DND-41 (cell line): ENCODE results near the gene EIF2B4.

Experiments
- ATAC-seq: fragments of 200-7000 bp; cut with Tn5 transposase; 3 replicates; pipeline ENCODE4 v1.9.1; 2021; ENCODE audit warnings: low read depth; ENCODE audit not compliant: insufficient read depth
- DNase-seq: peaks from one replicate; pipeline ENCODE4 v3.0.0-alpha.2; 2020
- H2AFZ ChIP-seq: 2 replicates; pipeline ENCODE4 v1.6.0; 2012; ENCODE audit warnings: low read depth, low read length
- H3K27ac ChIP-seq: 2 replicates; pipeline ENCODE4 v1.5.1; 2012; ENCODE audit warnings: low read length, inconsistent platforms
- H3K27me3 ChIP-seq: fragments of 200-600 bp; sonication (generic); 2 replicates; pipeline ENCODE4 v1.6.0; 2012; ENCODE audit warnings: low read length, mild to moderate bottlenecking, inconsistent platforms; ENCODE audit not compliant: insufficient read depth, poor library complexity
- H3K36me3 ChIP-seq: 2 replicates; pipeline ENCODE4 v1.5.1; 2012; ENCODE audit warnings: low read length, inconsistent platforms; ENCODE audit not compliant: insufficient read depth
- H3K4me1 ChIP-seq: 2 replicates; pipeline ENCODE4 v1.5.1; 2012; ENCODE audit warnings: mild to moderate bottlenecking, low read length; ENCODE audit not compliant: insufficient read depth
- H3K4me2 ChIP-seq: 2 replicates; pipeline ENCODE4 v1.6.0; 2012; ENCODE audit warnings: mild to moderate bottlenecking, moderate library complexity, low read length, inconsistent platforms; ENCODE audit not compliant: insufficient read depth
- H3K4me3 ChIP-seq, 2 experiments: fragments of 200-600 bp in 1 of 2; shearing (Covaris generic) in 1 of 2; 2 replicates each; pipeline ENCODE4 v1.5.1; 2012 to 2016; ENCODE audit warnings: inconsistent platforms in 2 of 2, low read length in 2 of 2, mild to moderate bottlenecking in 2 of 2, low read depth in 1 of 2, moderate library complexity in 1 of 2
- H3K79me2 ChIP-seq: 2 replicates; pipeline ENCODE4 v1.6.0; 2012; ENCODE audit warnings: low read length, inconsistent platforms; ENCODE audit not compliant: insufficient read depth
- H3K9ac ChIP-seq: 2 replicates; pipeline ENCODE4 v1.6.0; 2012; ENCODE audit warnings: low read depth, mild to moderate bottlenecking, inconsistent platforms, low read length, moderate library complexity
- H3K9me3 ChIP-seq: 2 replicates; pipeline ENCODE4 v1.5.1; 2012; ENCODE audit warnings: low read length, moderate library complexity, mild to moderate bottlenecking, inconsistent platforms; ENCODE audit not compliant: insufficient read depth, severe bottlenecking
- H4K20me1 ChIP-seq: 2 replicates; pipeline ENCODE4 v1.6.0; 2012; ENCODE audit warnings: low read length; ENCODE audit not compliant: insufficient read depth
- EZH2 ChIP-seq: IDR thresholded peaks from 3 replicates; pipeline ENCODE4 v1.6.1; 2012; ENCODE audit warnings: borderline replicate concordance, low read depth, mild to moderate bottlenecking, moderate library complexity, low read length, inconsistent platforms; ENCODE audit not compliant: severe bottlenecking
- TF ChIP-seq, protein P1 (sequence below): IDR thresholded peaks from 2 replicates; pipeline ENCODE4 v1.5.1; 2012; ENCODE audit warnings: borderline replicate concordance, low read length, moderate library complexity, mild to moderate bottlenecking; ENCODE audit not compliant: poor library complexity, severe bottlenecking; ENCODE audit errors: extremely low read depth

The EIF2B4 gene

DNA sequence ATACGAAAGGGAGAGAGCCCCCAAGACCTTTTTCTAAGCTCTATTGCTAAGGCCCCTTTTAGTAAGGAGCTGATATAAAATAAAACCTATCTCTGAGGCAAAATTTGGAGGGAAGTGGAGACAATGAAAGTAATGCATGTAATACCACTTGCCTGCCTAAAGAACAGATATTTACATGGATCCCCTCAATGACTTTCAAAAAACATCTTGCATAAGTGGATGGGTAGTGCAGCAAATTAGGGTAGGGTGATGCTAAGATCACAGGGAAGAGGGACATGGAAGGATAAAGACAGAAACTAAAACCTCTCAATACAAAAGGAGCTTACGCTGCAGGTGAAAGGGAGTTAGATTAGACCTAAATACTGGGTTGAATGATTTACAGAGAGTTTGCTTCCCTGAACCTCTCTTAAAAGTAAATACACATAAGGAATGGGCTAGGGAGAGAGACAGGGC, 9.3 kb upstream of the EIF2B4 start:
- H3K27me3 ChIP-seq = no peaks in the 10 kb centered on the region
- TF ChIP-seq EZH2 = no peak
- TF ChIP-seq, protein P1, sequence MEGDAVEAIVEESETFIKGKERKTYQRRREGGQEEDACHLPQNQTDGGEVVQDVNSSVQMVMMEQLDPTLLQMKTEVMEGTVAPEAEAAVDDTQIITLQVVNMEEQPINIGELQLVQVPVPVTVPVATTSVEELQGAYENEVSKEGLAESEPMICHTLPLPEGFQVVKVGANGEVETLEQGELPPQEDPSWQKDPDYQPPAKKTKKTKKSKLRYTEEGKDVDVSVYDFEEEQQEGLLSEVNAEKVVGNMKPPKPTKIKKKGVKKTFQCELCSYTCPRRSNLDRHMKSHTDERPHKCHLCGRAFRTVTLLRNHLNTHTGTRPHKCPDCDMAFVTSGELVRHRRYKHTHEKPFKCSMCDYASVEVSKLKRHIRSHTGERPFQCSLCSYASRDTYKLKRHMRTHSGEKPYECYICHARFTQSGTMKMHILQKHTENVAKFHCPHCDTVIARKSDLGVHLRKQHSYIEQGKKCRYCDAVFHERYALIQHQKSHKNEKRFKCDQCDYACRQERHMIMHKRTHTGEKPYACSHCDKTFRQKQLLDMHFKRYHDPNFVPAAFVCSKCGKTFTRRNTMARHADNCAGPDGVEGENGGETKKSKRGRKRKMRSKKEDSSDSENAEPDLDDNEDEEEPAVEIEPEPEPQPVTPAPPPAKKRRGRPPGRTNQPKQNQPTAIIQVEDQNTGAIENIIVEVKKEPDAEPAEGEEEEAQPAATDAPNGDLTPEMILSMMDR = no peak
- H3K4me3 ChIP-seq = peak overlapping the region; percentile 40 to 75; a peak in 3 of 4 replicates
- H3K9ac ChIP-seq = peak overlapping the region; percentile 71
- H3K27ac ChIP-seq = peak overlapping the region; percentile 91
- H3K79me2 ChIP-seq = peaks cover 38% of the 10 kb centered on the region
- ATAC-seq (no peak), DNase-seq (no peak)
- H2AFZ ChIP-seq = no peak overlapping the region; the same call in 1 of the 2 replicates
- no peaks in the 10 kb centered on the region for H3K9me3 ChIP-seq
- peaks cover 16% of the 10 kb centered on the region; the same call in 1 of the 2 replicates for H4K20me1 ChIP-seq
- H3K36me3 ChIP-seq = peaks cover 78% of the 10 kb centered on the region
- peaks cover 41% of the 10 kb centered on the region for H3K4me1 ChIP-seq
- peak overlapping the region; percentile 69 for H3K4me2 ChIP-seq

DNA sequence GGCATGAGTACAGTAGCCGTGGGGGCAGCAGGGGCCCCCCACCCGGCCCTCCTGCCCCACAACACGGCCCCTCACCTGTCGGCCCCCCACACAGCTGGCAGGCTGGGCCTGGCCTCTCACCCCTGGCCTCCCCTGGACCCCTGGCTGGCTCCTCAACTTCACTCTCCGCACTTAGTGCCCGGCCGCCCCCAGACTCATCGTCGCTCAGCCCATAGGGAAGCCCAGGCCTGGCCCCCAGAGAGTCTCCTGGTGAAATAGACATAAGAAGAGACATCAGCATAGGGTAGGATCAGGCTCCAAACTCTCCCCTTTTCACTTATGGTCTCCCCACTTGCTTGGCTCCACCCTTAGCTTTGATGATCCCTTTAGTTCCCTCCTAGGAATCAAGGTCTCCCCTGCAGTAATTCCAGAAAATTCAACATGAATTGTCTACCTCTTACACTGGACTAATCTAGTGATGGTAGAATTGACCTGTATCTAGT, 8.7 kb upstream of the EIF2B4 start:
- H3K9me3 ChIP-seq = no peaks in the 10 kb centered on the region
- H3K4me1 ChIP-seq = peaks cover 41% of the 10 kb centered on the region
- peak overlapping the region in 1 of 2 experiments; percentile 75; a peak in 3 of 4 replicates for H3K4me3 ChIP-seq
- peak overlapping the region; percentile 91 for H3K27ac ChIP-seq
- no peak overlapping the region for H2AFZ ChIP-seq
- no peaks in the 10 kb centered on the region for H3K27me3 ChIP-seq
- DNase-seq (no peak), ATAC-seq (no peak)
- peak overlapping the region; percentile 69 for H3K4me2 ChIP-seq
- TF ChIP-seq, protein P1 = no peak
- TF ChIP-seq EZH2 = no peak
- peaks cover 38% of the 10 kb centered on the region for H3K79me2 ChIP-seq
- H3K9ac ChIP-seq = peak overlapping the region; percentile 71
- H4K20me1 ChIP-seq = peaks cover 16% of the 10 kb centered on the region; the same call in 1 of the 2 replicates
- peaks cover 77% of the 10 kb centered on the region for H3K36me3 ChIP-seq

DNA sequence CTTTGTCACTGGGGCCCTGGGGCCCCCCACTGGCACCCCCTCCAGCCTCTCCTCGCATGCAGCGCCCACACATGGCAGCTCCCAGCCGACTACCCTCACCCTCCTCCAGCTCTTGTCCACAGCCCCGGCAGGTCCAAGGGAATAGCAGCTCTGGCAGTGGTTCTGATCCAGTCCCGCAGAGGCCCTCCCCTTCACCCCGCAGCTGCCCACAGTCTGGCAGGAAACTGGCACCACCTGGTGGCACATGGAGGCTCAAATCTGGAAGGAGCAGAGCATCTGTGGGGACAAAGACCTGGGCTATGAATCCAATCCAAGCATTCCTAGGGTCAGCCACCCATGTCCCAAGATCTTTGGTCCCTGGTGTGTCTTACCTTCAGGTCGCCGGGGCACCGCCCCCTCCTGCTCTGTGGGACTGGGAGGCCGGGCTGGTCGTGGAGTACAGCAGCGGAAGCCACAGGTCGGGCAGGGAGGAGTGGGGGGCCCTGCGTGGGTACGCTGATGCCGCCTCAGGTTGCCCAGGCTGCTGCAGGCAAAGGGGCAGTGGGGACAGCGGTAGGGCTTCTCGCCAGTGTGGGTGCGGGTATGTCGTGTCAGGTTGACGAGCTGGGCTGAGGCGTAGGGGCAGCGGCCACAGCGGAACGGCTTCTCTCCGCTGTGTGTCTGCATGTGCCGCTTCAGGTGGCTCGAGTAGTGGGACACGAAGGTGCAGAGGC, 8.1 kb upstream of the EIF2B4 start:
- Histone ChIP-seq H3K9ac (peak overlapping the region; percentile 71), H3K4me2 (peak overlapping the region; percentile 69; the same call in 1 of the 2 replicates), H3K9me3 (no peaks in the 10 kb centered on the region), H3K27ac (no peak overlapping the region), H4K20me1 (peaks cover 19% of the 10 kb centered on the region; the same call in 1 of the 2 replicates), H2AFZ (no peak overlapping the region), H3K27me3 (no peaks in the 10 kb centered on the region), H3K79me2 (peaks cover 38% of the 10 kb centered on the region), H3K4me3 (peak overlapping the region in 1 of 2 experiments; percentile 75; a peak in 1 of 4 replicates), H3K36me3 (peaks cover 77% of the 10 kb centered on the region), H3K4me1 (peaks cover 41% of the 10 kb centered on the region)
- DNase-seq (peak; percentile 37), ATAC-seq (no peak)
- TF ChIP-seq, protein P1 = peak; percentile 50
- no peak for TF ChIP-seq EZH2
